Measurements from ENCODE around the gene CDKAL1.

CDKAL1 gene

GRCh38 chr6:20775981-20776380 lies 241.7 kb downstream of the CDKAL1 start:
- no peaks in the 10 kb centered on the region for H3K27me3 ChIP-seq (ENCODE audit: insufficient read depth, poor library complexity, severe bottlenecking)
- H3K4me3 ChIP-seq (replicated peaks; ENCODE audit: insufficient read depth, low read length): no peak overlapping the region
- no peak for DNase-seq (ENCODE audit: low read depth in 1 of 2, low spot score in 1 of 2)
- no peak overlapping the region for H3K27ac ChIP-seq (replicated peaks)
- no peak for TF ChIP-seq SPI1 (IDR thresholded peaks at IDR 0.05; ENCODE audit: borderline replicate concordance, low read depth)
- TF ChIP-seq POLR2AphosphoS5 (IDR thresholded peaks at IDR 0.05; ENCODE audit: low read depth): no peak
- TF ChIP-seq GABPA (IDR thresholded peaks at IDR 0.05; ENCODE audit: low read depth): no peak
- no peak for TF ChIP-seq CTCF (IDR thresholded peaks at IDR 0.05; ENCODE audit: insufficient read depth, low read length)
- no peak for TF ChIP-seq REST (IDR thresholded peaks at IDR 0.05; ENCODE audit: insufficient replicate concordance, low read depth)

- Histone ChIP-seq H3K27ac (replicated peaks) (no peak overlapping the region), H3K27me3 (ENCODE audit: insufficient read depth, poor library complexity, severe bottlenecking) (no peaks in the 10 kb centered on the region), H3K4me3 (replicated peaks; ENCODE audit: insufficient read depth, low read length) (no peak overlapping the region)
- no peak for TF ChIP-seq REST (IDR thresholded peaks at IDR 0.05; ENCODE audit: insufficient replicate concordance, low read depth)
- TF ChIP-seq SPI1 (IDR thresholded peaks at IDR 0.05; ENCODE audit: borderline replicate concordance, low read depth): peak; percentile 22; the same call in 1 of the 2 replicates
- DNase-seq (ENCODE audit: low read depth in 1 of 2, low spot score in 1 of 2): no peak
Measured at GRCh38 chr6:20777801-20778200, 243.5 kb downstream of the CDKAL1 start.

- H3K4me3 ChIP-seq (replicated peaks; ENCODE audit: insufficient read depth, low read length): no peak overlapping the region
Measured at GRCh38 chr6:20778459-20778858, 244.2 kb downstream of the CDKAL1 start.

More at GRCh38 chr6:20778459-20778858, 244.2 kb downstream of the CDKAL1 start:
- Histone ChIP-seq H3K27ac (replicated peaks) (no peak overlapping the region), H3K27me3 (ENCODE audit: insufficient read depth, poor library complexity, severe bottlenecking) (no peaks in the 10 kb centered on the region)
- no peak for DNase-seq (ENCODE audit: low read depth in 1 of 2, low spot score in 1 of 2)
- TF ChIP-seq GABPA (IDR thresholded peaks at IDR 0.05; ENCODE audit: low read depth) (no peak), POLR2AphosphoS5 (IDR thresholded peaks at IDR 0.05; ENCODE audit: low read depth) (no peak), CTCF (IDR thresholded peaks at IDR 0.05; ENCODE audit: insufficient read depth, low read length) (no peak), REST (IDR thresholded peaks at IDR 0.05; ENCODE audit: insufficient replicate concordance, low read depth) (no peak), SPI1 (IDR thresholded peaks at IDR 0.05; ENCODE audit: borderline replicate concordance, low read depth) (no peak)
